NCI-H2029 treated with DMSO at 0.1 percent for 48 hours (cell line): Measurements from ENCODE around the gene OR6J1.
"Not testable (repeated sequence)": the region's sequence is repeated elsewhere in the genome, so short reads cannot be mapped to it uniquely, and the experiment has no call there.

Experiments used
- DNase-seq: peaks from one replicate; lab custom pipeline; 2025; lab: John Stamatoyannopoulos, UW

OR6J1 gene

DNA sequence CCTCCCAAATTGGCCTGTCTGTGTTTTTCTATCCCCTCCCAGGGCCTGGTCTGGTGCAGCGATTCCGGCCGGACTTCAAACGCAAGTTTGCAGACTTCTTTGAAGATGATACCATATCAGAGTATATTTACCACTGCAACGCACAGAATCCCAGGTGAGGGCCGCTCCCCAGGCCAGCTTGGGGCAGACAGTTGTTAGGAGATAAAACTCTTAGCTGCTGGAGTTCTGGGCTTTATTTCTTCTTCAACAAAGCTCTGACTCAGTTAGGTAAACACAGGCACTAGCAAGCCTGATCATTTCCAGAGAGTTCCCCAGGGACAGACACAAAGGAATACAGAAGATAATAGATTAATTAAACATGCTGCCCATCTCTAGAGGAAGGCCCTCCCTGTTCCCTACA lies 37.8 kb downstream of the OR6J1 start:
- DNase-seq: no peak

DNA sequence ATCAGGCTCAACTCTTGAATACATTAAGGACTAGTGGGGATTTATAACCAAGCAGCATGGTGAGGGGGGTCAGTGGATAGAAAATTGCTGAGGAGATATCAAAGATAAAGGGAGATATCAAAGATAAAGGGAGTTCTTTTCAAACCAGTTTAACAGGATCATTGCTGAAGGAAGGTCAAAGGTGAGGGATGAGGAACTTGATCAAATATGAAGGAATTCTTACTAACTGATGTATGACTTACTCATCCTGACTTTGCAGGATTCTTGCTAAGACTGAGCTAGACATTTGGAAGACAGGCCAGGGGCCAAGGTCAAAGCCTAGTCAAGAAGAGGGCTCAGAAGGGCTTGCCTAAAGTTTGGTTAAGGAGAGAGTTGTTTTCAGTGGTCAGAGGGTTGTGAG lies 41.3 kb downstream of the OR6J1 start:
- DNase-seq: no peak

GRCh38 chr14:22601996-22602395 lies 42.2 kb downstream of the OR6J1 start:
- DNase-seq: no peak

DNA sequence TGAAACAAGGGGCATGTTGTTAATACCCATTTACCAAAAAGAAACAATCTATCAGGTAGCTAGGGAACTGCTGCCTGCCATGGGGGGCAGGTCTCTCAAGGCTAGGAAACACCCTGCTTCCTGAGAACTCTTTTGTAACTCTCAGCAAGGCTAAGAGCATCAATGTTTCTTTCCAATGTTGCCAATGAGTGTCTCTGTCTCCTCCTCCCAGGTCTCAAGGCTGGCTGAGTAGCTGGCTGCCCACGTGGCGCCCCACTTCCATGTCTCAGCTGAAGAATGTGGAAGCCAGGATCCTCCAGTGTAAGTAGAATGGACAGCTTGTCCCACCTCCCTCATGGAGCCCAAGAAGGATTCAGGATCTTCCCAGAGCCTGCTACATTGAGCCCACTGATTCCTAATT lies 42.7 kb downstream of the OR6J1 start:
- DNase-seq: no peak

DNA sequence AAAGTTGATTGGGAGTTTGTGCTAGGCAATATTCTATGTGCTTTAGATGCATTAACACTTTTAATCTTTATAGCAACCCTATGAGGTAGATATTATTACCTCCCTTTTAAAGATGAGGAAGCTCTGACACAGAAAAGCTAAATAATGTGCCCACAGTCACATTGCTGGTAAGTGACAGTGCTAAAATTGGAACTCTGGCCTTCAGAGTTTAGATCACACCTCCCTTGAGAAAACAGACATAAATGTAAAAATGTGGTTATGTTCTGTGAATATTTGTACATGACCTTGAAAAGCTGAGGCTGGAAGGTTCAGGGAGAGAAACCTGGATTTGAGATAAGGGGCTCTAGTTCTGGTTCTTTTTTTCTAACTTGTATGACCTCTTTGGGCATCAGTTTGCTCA lies 44.1 kb downstream of the OR6J1 start:
- DNase-seq: no peak

- DNase-seq: no peak
Observed at GRCh38 chr14:22599349-22599748, 44.8 kb downstream of the OR6J1 start.

DNA sequence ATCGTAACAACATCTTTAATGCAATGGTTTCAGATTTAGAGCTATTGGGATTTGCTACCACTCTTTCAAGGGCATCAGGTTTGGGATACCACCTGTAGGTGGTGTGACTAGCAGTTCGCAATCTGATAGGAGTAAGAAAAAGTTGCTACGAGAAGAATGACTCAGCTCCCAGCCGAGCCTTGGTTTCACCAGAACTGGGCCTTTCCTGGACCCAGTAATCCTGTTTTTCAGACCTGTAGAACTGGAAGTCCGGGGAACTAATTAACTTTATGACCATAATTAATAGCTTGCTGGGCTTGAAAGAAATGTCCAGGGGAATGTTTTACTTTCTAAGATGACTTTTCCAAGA lies 45.3 kb downstream of the OR6J1 start:
- no peak for DNase-seq

GRCh38 chr14:22598099-22598895 lies 45.9 kb downstream of the OR6J1 start, which contains the start of gene ABHD4:
ABHD4 (plus strand) TSS chr14:22598300; CDS start chr14:22598307, 7 bp downstream.
- DNase-seq: peak; percentile 7

GRCh38 chr14:22597771-22598098 lies 46.4 kb downstream of the OR6J1 start:
- no peak for DNase-seq

DNA sequence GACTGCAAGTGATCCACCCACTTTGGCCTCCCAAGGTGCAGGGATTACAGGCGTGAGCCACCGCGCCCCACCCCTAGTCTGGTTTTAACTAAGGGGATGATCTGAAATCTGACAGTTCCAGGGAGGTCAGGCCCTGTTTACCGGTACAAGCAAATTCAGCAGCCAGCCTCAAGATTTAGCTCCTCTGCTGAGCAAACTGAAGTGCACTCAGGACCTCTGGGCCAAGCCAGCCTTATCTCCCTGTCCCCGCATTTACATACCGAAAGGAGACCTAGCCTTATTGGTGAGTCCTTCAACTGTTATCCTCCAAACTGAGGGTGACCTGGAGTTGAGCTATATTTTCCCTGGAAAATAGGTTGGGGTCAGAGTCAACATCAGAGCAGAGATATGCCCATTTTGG lies 46.9 kb downstream of the OR6J1 start:
- DNase-seq: no peak

- DNase-seq: no peak
Observed at GRCh38 chr14:22596354-22596879, 47.7 kb downstream of the OR6J1 start.

DNA sequence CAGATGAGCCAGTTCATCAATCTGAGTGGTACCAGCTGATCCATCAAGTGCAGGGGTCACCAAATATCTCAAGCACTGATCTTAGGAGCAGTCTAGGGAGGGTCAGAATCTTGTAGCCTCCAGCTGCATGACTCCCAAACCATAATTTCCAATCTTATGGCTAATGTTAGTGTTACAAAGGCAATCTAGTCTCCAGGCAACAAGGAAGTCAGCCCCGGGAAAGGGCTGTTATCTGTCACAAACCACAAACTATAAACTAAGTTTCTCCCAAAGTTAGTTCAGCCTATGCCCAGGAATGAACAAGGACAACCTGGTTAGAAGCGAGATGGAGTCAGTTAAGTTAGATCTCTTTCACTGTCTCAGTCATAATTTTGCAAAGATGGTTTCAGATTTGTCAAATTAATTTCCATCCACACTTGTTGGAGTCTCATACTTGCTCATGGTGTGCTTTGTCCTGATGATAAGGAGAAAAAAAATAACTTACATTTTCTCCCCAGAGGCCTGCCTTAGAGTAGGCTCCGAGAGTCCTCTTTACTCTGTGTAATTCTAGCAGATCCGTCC lies 49.9 kb downstream of the OR6J1 start:
- no peak for DNase-seq

DNA sequence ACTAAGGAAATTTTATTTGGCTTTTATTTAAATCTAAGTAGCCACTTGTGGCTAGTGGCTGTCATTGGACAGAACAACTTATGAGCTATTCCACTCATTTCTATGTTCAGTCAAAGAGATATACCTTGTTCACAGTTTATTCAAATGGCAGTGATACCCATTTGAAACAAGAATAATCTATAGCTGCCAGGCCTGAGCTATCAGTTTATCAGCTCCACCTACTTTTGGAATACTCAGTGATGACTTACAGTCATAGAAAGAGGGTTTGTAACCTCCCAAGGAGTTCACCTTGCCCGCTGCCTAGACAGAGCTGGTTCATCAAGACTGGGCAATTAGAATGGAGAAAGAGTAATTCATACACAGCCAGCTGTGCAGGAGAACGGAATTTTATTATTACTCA lies 50.6 kb downstream of the OR6J1 start:
- no peak for DNase-seq

GRCh38 chr14:22593189-22593588 lies 51.0 kb downstream of the OR6J1 start:
- DNase-seq: no peak

- peak; percentile 95 for DNase-seq
Observed at GRCh38 chr14:22589096-22589839, 54.9 kb downstream of the OR6J1 start, which contains the start of gene DAD1. DAD1 (minus strand) TSS chr14:22589224; CDS start chr14:22589157, 67 bp downstream.

- DNase-seq: no peak
Observed at GRCh38 chr14:22588526-22589095, 55.5 kb downstream of the OR6J1 start.

DNA sequence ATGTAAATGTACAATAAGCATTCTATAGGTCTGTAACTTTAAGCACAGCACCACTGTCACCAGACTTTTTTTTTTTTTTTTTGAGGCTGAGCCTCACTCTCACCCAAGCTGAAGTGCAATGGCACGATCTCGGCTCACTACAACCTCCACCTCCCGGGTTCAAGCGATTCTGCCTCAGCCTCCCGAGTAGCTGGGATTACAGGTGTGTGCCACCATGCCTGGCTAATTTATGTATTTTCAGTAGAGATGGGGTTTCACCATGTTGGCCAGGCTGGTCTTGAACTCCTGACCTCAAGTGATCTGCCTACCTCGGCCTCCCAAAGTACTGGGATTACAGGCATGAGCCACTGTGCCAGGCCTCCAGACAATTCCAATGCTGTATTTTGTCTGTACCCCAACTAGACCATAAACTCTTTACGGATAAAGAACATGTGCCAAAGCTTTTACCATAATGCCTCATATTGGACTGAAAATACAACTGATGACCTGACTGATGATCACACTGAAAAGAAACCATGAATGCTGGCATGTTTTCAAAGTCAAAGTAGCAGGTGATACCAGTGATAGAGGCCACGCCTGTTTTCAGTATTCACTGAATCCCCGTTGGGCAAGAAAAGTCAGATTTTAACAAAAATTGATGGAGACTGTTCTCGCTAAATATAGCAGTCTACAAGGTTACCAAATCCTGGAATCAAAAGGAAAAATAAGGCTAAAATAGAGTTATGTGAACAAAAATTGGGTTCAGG lies 56.3 kb downstream of the OR6J1 start:
- DNase-seq: not testable (repeated sequence)

DNA sequence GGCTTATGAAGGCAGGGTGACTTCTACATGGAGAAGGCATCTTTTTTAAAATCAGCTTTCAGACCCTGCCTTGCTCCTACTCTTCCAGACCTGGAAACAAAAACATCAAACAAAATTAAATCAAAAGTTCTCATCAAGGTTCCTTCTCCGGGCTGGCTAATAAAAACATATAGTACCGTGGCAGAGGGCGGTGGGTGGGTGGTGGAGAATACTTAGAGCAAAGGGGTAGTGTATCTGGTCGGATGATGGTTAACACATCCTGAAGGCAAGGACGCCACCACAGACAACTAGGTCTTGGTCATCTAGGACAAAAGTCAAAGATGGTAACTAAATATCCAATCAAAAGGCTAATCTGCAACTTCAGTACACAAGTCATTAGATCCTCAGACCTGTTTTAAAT lies 56.9 kb downstream of the OR6J1 start:
- no peak for DNase-seq

- DNase-seq: no peak
Observed at GRCh38 chr14:22583994-22584393, 60.2 kb downstream of the OR6J1 start.
